Astrocyte of the cerebellum (primary cell): ENCODE data around the gene MARCHF9.

ENCODE experiments used
- DNase-seq: peaks from one replicate; pipeline ENCODE4 v3.0.0-alpha.2; 2011; ENCODE audit warnings: low read depth
- H3K4me3 ChIP-seq: 2 replicates; pipeline ENCODE4 v1.5.1; 2011; ENCODE audit warnings: mild to moderate bottlenecking, low read depth, low read length, moderate library complexity
- CTCF ChIP-seq: IDR thresholded peaks from 2 replicates; pipeline ENCODE4 v1.5.1; 2012; ENCODE audit warnings: low read length, low read depth, moderate library complexity, mild to moderate bottlenecking; ENCODE audit errors: missing control alignments
- in situ Hi-C: cut with HindIII; loops from 2 replicates; pipeline ENCODE4 v1.10.0; 2017; ENCODE audit warnings: low sequenced_read_pairs

Gene MARCHF9

GRCh38 chr12:57797933-57798332, 43.0 kb downstream of the MARCHF9 start:
- in situ Hi-C loops, result no loop called here
- TF ChIP-seq CTCF, result no peak
- H3K4me3 ChIP-seq, result no peak overlapping the region
- no peak for DNase-seq

- in situ Hi-C loops, result no loop called here
- TF ChIP-seq CTCF, result no peak
- no peak overlapping the region for H3K4me3 ChIP-seq
- DNase-seq, result no peak
Measured at GRCh38 chr12:57800965-57801364, 46.1 kb downstream of the MARCHF9 start.

GRCh38 chr12:57802607-57803006, 47.7 kb downstream of the MARCHF9 start:
- TF ChIP-seq CTCF, result no peak
- in situ Hi-C loops, result no loop called here
- H3K4me3 ChIP-seq, result no peak overlapping the region
- DNase-seq, result no peak

GRCh38 chr12:57803319-57803893, 48.5 kb downstream of the MARCHF9 start:
- in situ Hi-C loops, result no loop called here
- peak; percentile 16 for DNase-seq
- TF ChIP-seq CTCF, result peak; percentile 83
- H3K4me3 ChIP-seq, result no peak overlapping the region

- in situ Hi-C loops, result no loop called here
- no peak for DNase-seq
- no peak overlapping the region for H3K4me3 ChIP-seq
- no peak for TF ChIP-seq CTCF
Measured at GRCh38 chr12:57806677-57807076, 51.8 kb downstream of the MARCHF9 start.

GRCh38 chr12:57807285-57807684, 52.4 kb downstream of the MARCHF9 start:
- in situ Hi-C loops, result no loop called here
- no peak for DNase-seq
- H3K4me3 ChIP-seq, result no peak overlapping the region
- TF ChIP-seq CTCF, result no peak

- no peak overlapping the region for H3K4me3 ChIP-seq
- DNase-seq, result no peak
- in situ Hi-C loops, result no loop called here
- TF ChIP-seq CTCF, result no peak
Measured at GRCh38 chr12:57808351-57808750, 53.4 kb downstream of the MARCHF9 start.
